Osteocyte (in vitro differentiated cells): ENCODE measurements around the gene TMEM8B. TPM values are rescaled to one million over a fixed set of nuclear protein-coding genes. Genes with fewer than 3 reads are reported as not detected.
A peak's percentile ranks its signal among the peaks of the same experiment; 100 is the strongest.
"Not testable (repeated sequence)": the region's sequence is repeated elsewhere in the genome, so short reads cannot be mapped to it uniquely, and the experiment has no call there.

Experiments
- DNase-seq: peaks from one replicate; pipeline ENCODE4 v3.0.0; 2021; ENCODE audit warnings: mixed read lengths; ENCODE audit not compliant: unreplicated experiment; ENCODE audit errors: extremely low spot score
- H3K27ac Mint-ChIP-seq: one replicate; pipeline ENCODE4 v1.8.0; 2021; ENCODE audit warnings: mild to moderate bottlenecking, mixed read lengths; ENCODE audit not compliant: unreplicated experiment
- H3K27me3 Mint-ChIP-seq: one replicate; pipeline ENCODE4 v1.8.0; 2021; ENCODE audit warnings: mixed read lengths; ENCODE audit not compliant: unreplicated experiment
- H3K36me3 Mint-ChIP-seq: one replicate; pipeline ENCODE4 v1.8.0; 2021; ENCODE audit warnings: mixed read lengths; ENCODE audit not compliant: unreplicated experiment
- H3K4me1 Mint-ChIP-seq: one replicate; pipeline ENCODE4 v1.8.0; 2021; ENCODE audit warnings: mixed read lengths; ENCODE audit not compliant: unreplicated experiment
- H3K4me3 Mint-ChIP-seq: one replicate; pipeline ENCODE4 v1.8.0; 2021; ENCODE audit warnings: mild to moderate bottlenecking, moderate library complexity, mixed read lengths; ENCODE audit not compliant: unreplicated experiment
- H3K9me3 Mint-ChIP-seq: one replicate; pipeline ENCODE4 v1.8.0; 2021; ENCODE audit warnings: mixed read lengths; ENCODE audit not compliant: unreplicated experiment
- total RNA-seq: library from RNA; stranded (reverse); gene quantifications from 2 replicates; pipeline ENCODE4 v1.2.1, GENCODE V29; 2021
- TF ChIP-seq, protein P1 (sequence below): fragments of 200-600 bp; sonication (generic); IDR thresholded peaks from 2 replicates; pipeline ENCODE4 v1.5.0; 2021; ENCODE audit warnings: antibody characterized with exemption, mild to moderate bottlenecking, moderate library complexity

Gene TMEM8B
- total RNA-seq, 1 donor from 2014 or later, result 29.9 TPM

DNA sequence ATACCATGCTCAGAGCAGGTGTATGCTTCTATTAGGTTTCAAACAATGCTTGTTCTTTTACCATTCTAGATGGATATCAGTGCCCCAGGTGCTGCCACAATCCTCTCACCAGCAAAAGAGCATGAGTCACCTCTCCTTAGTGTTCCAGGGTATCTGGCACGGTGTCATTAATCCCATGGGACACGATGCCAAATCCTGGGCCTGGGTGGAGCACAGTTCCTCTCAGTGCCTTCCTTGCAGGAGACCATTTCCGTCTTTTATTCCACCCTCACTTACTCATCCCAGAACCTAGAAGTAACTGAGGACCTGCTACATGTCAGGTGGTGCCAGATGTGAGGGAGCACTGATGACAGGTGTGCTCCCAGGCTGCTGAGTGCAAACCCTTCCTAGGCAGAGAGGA is 42.5 kb downstream of the TMEM8B start:
- Mint-ChIP-seq H3K4me3 (no peak overlapping the region), H3K36me3 (no peaks in the 10 kb centered on the region), H3K27me3 (peaks cover 20% of the 10 kb centered on the region), H3K4me1 (no peaks in the 10 kb centered on the region), H3K27ac (no peak overlapping the region), H3K9me3 (peaks cover 16% of the 10 kb centered on the region)
- TF ChIP-seq, protein P1, sequence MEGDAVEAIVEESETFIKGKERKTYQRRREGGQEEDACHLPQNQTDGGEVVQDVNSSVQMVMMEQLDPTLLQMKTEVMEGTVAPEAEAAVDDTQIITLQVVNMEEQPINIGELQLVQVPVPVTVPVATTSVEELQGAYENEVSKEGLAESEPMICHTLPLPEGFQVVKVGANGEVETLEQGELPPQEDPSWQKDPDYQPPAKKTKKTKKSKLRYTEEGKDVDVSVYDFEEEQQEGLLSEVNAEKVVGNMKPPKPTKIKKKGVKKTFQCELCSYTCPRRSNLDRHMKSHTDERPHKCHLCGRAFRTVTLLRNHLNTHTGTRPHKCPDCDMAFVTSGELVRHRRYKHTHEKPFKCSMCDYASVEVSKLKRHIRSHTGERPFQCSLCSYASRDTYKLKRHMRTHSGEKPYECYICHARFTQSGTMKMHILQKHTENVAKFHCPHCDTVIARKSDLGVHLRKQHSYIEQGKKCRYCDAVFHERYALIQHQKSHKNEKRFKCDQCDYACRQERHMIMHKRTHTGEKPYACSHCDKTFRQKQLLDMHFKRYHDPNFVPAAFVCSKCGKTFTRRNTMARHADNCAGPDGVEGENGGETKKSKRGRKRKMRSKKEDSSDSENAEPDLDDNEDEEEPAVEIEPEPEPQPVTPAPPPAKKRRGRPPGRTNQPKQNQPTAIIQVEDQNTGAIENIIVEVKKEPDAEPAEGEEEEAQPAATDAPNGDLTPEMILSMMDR, result no peak
- DNase-seq, result no peak

DNA sequence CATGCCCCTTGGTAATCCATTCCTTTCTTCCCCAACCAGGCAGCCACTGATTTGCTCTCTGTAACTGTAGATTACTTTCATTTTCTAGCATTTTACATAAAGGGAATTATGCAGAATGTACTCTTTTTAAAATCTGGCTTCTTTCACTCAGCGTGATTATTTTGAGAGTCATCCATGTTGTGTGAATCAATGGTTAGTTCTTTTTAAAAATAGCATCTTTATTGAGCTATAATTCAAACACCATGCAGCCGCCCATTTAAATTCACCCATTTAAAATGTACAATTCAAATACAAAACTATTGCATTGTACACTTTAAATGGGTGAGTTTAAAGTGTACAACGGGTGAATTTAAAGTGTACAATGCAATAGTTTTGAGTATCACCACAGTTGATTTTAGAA is 43.5 kb downstream of the TMEM8B start:
- DNase-seq, result no peak
- peaks cover 25% of the 10 kb centered on the region for H3K9me3 Mint-ChIP-seq

DNA sequence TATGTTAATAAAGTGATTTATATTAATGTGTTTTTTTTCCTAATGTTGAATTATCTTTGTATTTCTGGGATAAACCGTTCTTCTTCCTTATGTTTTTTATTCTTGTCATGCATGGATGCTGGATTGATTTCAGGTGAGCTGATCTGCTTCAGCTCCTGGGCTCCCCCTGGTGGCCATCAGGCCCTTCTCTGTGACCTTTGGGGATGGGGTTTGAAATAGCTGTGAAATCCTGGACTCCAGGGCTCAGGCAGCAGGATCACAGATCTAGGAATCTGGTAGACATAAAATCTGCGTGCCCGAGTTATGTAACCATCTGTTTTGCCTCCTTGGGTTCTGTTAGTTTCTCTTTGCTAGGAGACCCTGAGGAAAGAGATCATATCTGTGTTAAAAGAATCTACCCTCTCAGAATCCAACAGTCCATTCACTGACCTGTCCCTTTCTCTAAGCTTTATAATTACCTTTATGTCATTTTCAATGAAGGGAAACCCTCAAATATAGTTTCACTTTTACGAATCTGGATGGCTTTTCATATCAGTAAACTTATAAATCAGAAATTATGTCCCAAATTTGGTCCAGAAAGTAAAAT is 53.3 kb downstream of the TMEM8B start:
- peak; percentile 93 for DNase-seq
- H3K27me3 Mint-ChIP-seq, result peaks cover 54% of the 10 kb centered on the region
- no peak overlapping the region for H3K4me3 Mint-ChIP-seq
- TF ChIP-seq, protein P1, result peak; percentile 97
- no peaks in the 10 kb centered on the region for H3K4me1 Mint-ChIP-seq
- no peak overlapping the region for H3K27ac Mint-ChIP-seq
- H3K36me3 Mint-ChIP-seq, result no peaks in the 10 kb centered on the region
- H3K9me3 Mint-ChIP-seq, result peaks cover 3% of the 10 kb centered on the region

More for the DNA sequence above, 43.5 kb downstream of the TMEM8B start:
- no peaks in the 10 kb centered on the region for H3K36me3 Mint-ChIP-seq
- no peaks in the 10 kb centered on the region for H3K4me1 Mint-ChIP-seq
- no peak overlapping the region for H3K4me3 Mint-ChIP-seq
- H3K27me3 Mint-ChIP-seq, result peaks cover 27% of the 10 kb centered on the region
- TF ChIP-seq, protein P1, result no peak
- H3K27ac Mint-ChIP-seq, result no peak overlapping the region

DNA sequence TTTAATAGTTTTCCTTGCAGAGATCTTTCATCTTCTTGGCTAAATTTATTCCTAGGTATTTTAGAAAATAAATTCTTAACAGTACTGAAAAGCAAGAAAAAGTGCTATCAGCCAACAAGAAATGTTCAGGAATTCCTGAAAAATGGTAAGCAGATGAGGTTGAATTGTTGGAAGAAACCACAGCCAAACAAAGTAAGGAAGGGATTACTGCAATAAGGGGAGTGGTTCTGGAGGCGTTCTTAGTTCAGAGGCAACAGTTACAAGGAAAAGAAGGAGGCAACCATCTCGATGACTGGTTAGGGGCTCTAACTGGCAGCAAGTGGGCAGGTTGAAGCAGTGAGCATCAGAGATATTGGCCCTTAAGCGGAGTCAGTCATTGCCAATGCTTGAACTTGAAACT is 54.0 kb downstream of the TMEM8B start:
- Mint-ChIP-seq H3K4me1 (no peaks in the 10 kb centered on the region), H3K9me3 (no peaks in the 10 kb centered on the region), H3K27ac (no peak overlapping the region), H3K36me3 (no peaks in the 10 kb centered on the region), H3K4me3 (no peak overlapping the region), H3K27me3 (peaks cover 48% of the 10 kb centered on the region)
- TF ChIP-seq, protein P1, result no peak
- DNase-seq, result no peak

DNA sequence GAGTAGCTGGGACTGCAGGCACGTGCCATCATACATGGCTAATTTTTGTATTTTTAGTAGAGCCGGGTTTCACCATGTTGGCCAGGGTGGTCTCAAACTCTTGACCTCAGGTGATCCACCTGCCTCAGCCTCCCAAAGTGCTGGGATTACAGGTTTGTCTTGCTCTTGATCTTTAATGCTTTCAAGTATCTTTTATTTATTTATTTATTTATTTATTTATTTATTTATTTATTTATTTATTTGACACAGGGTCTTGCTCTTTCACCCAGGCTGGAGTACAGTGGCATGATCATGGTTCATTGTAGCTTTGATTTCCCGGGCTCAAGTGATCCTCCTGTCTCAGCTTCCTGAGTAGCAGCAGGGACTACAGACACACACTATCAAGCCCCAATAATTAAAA is 55.9 kb downstream of the TMEM8B start:
- H3K4me1 Mint-ChIP-seq, H3K4me3 Mint-ChIP-seq, H3K27ac Mint-ChIP-seq, H3K9me3 Mint-ChIP-seq, DNase-seq, H3K36me3 Mint-ChIP-seq: not testable (repeated sequence)
- peaks cover 40% of the 10 kb centered on the region for H3K27me3 Mint-ChIP-seq

DNA sequence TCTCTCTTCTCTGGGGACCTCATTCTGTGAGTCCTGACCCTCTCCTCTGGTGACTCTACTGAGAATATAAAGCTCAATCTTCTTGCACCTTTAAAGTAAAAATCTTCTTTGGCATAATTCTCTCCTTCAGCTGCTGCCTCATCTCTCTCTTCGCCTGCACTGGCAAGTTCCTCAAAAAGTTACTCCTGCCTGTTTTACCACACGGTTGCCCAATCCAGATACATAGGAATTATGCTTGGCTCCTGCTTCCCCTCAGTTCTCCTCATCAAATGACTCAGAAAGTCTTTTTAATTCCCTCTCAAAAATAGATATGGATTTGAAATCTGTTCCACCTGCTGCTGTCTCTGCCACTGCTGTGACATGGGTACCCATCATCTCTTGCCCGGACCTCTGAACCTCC is 62.6 kb downstream of the TMEM8B start:
- Mint-ChIP-seq H3K4me3 (no peak overlapping the region), H3K36me3 (no peaks in the 10 kb centered on the region), H3K27ac (no peak overlapping the region), H3K4me1 (no peaks in the 10 kb centered on the region), H3K27me3 (peaks cover 47% of the 10 kb centered on the region), H3K9me3 (no peaks in the 10 kb centered on the region)
- no peak for DNase-seq
- TF ChIP-seq, protein P1, result no peak
